PC-9 (cell line): ENCODE data around the gene ASPDH. TPM values are rescaled to one million over a fixed set of nuclear protein-coding genes. Genes with fewer than 3 reads are reported as not detected.

Source experiments
- BruUV-seq: library from RNA; stranded (reverse); fragments of 400-500 nt; replicated peaks from 2 replicates; lab custom pipeline; 2021; lab: Mats Ljungman, UMichigan
- CTCF ChIA-PET: fragments of 300-600 bp; sonication (Branson Sonifier 250); formaldehyde crosslinking; loops from one replicate; lab custom pipeline; 2022; ENCODE audit warnings: antibody characterized with exemption; lab: Charles Lee
- POLR2A ChIA-PET: fragments of 300-600 bp; sonication (Branson Sonifier 250); formaldehyde crosslinking; loops from one replicate; lab custom pipeline; 2022; ENCODE audit warnings: antibody characterized with exemption; ENCODE audit not compliant: unreplicated experiment; lab: Charles Lee
- DNase-seq, 2 experiments: peaks; one replicate each; pipeline versions ENCODE4 v3.0.0 to v3.0.0-alpha.2; 2015 to 2022; ENCODE audit warnings: mixed read lengths in 1 of 2
- H2AFZ ChIP-seq: fragments of 200-600 bp; sonication (generic); 2 replicates; pipeline ENCODE4 v1.8.1; 2017; ENCODE audit warnings: antibody characterized with exemption
- H3F3A ChIP-seq: fragments of 200-600 bp; sonication (generic); 2 replicates; pipeline ENCODE4 v1.8.1; 2017; ENCODE audit warnings: antibody characterized with exemption, mild to moderate bottlenecking, low read depth; ENCODE audit not compliant: insufficient read depth
- H3K27ac ChIP-seq: fragments of 200-600 bp; sonication (generic); 2 replicates; pipeline ENCODE4 v1.6.1; 2016; ENCODE audit warnings: mixed run types
- H3K27me3 ChIP-seq: fragments of 200-600 bp; sonication (generic); 2 replicates; pipeline ENCODE4 v1.6.1; 2016; ENCODE audit warnings: low read depth, mixed run types; ENCODE audit not compliant: insufficient read depth
- H3K36me3 ChIP-seq: fragments of 200-600 bp; sonication (generic); 2 replicates; pipeline ENCODE4 v1.6.1; 2016; ENCODE audit warnings: low read depth, mixed run types
- H3K4me1 ChIP-seq: fragments of 200-600 bp; sonication (generic); replicated peaks from 2 replicates; pipeline ENCODE4 v1.6.1; 2016; ENCODE audit warnings: mixed run types; ENCODE audit not compliant: insufficient read depth
- H3K4me2 ChIP-seq: fragments of 200-600 bp; sonication (generic); 2 replicates; pipeline ENCODE4 v1.6.1; 2017; ENCODE audit warnings: mixed run types
- H3K4me3 ChIP-seq: fragments of 200-600 bp; sonication (generic); 2 replicates; pipeline ENCODE4 v1.6.1; 2016; ENCODE audit warnings: mixed run types
- H3K79me2 ChIP-seq: fragments of 200-600 bp; sonication (generic); 2 replicates; pipeline ENCODE4 v1.6.1; 2017; ENCODE audit warnings: low read depth, mixed run types
- H3K9me2 ChIP-seq: fragments of 200-600 bp; sonication (generic); 2 replicates; pipeline ENCODE4 v1.8.1; 2017; ENCODE audit warnings: mild to moderate bottlenecking; ENCODE audit not compliant: insufficient read depth
- H3K9me3 ChIP-seq: fragments of 200-600 bp; sonication (generic); 2 replicates; pipeline ENCODE4 v1.8.1; 2016; ENCODE audit warnings: low read depth; ENCODE audit not compliant: insufficient read depth
- H4K20me1 ChIP-seq: fragments of 200-600 bp; sonication (generic); 2 replicates; pipeline ENCODE4 v1.8.1; 2017; ENCODE audit not compliant: insufficient read depth
- CTCF ChIP-seq: fragments of 200-600 bp; sonication (generic); conservative IDR thresholded peaks from 2 replicates; pipeline ENCODE4 v1.6.1; 2017; ENCODE audit warnings: mixed run types, antibody characterized with exemption, mild to moderate bottlenecking, moderate library complexity
- EZH2 ChIP-seq: fragments of 200-600 bp; sonication (generic); IDR thresholded peaks from 2 replicates; pipeline ENCODE4 v1.8.0; 2017; ENCODE audit warnings: antibody characterized with exemption, low read depth
- intact Hi-C: fragments of 100-400 bp; cut with micrococcal nuclease; formaldehyde crosslinking; loops from one replicate; pipeline ENCODE4 v1.10.0; 2022; ENCODE audit not compliant: unreplicated experiment
- total RNA-seq: library from RNA; stranded (reverse); gene quantifications from 2 replicates; pipeline ENCODE4 v1.2.3, GENCODE V29; 2021

ASPDH gene
- total RNA-seq, 1 experiment from 2014 or later = not detected

- H3K4me2 ChIP-seq = no peak overlapping the region
- no peaks in the 10 kb centered on the region for H3K9me3 ChIP-seq
- no peaks in the 10 kb centered on the region for H3K79me2 ChIP-seq
- ChIA-PET POLR2A (no interaction called here), CTCF (no interaction called here)
- H3K4me3 ChIP-seq = no peak overlapping the region
- H3K9me2 ChIP-seq = no peaks in the 10 kb centered on the region
- TF ChIP-seq CTCF = no peak
- no peak for TF ChIP-seq EZH2
- H2AFZ ChIP-seq = no peak overlapping the region
- H3K27me3 ChIP-seq = no peaks in the 10 kb centered on the region
- no peaks in the 10 kb centered on the region for H3K36me3 ChIP-seq
- H3K27ac ChIP-seq = no peak overlapping the region
- no peaks in the 10 kb centered on the region for H4K20me1 ChIP-seq
- no peak for DNase-seq
- no TSS peak for BruUV-seq
- no peaks in the 10 kb centered on the region for H3K4me1 ChIP-seq
- intact Hi-C loops = no loop called here
- peaks cover 8% of the 10 kb centered on the region; the same call in 1 of the 2 replicates for H3F3A ChIP-seq
Observed at GRCh38 chr19:50493171-50493570, 20.5 kb downstream of the ASPDH start.

- Histone ChIP-seq H3K36me3 (no peaks in the 10 kb centered on the region), H3F3A (peaks cover 8% of the 10 kb centered on the region; the same call in 1 of the 2 replicates), H3K27ac (no peak overlapping the region), H3K4me3 (no peak overlapping the region), H4K20me1 (no peaks in the 10 kb centered on the region), H3K79me2 (no peaks in the 10 kb centered on the region), H3K4me1 (no peaks in the 10 kb centered on the region), H3K4me2 (no peak overlapping the region), H3K27me3 (no peaks in the 10 kb centered on the region), H3K9me3 (no peaks in the 10 kb centered on the region), H2AFZ (no peak overlapping the region), H3K9me2 (no peaks in the 10 kb centered on the region)
- TF ChIP-seq CTCF = no peak
- TF ChIP-seq EZH2 = no peak
- ChIA-PET CTCF (no interaction called here), POLR2A (no interaction called here)
- BruUV-seq = no TSS peak
- intact Hi-C loops = no loop called here
- DNase-seq = no peak
Observed at GRCh38 chr19:50492303-50493052, 21.2 kb downstream of the ASPDH start.

GRCh38 chr19:50490991-50491472 lies 22.7 kb downstream of the ASPDH start:
- no TSS peak for BruUV-seq
- Histone ChIP-seq H3K9me3 (peaks cover 9% of the 10 kb centered on the region), H3K27me3 (no peaks in the 10 kb centered on the region), H3K4me1 (no peaks in the 10 kb centered on the region), H3K36me3 (no peaks in the 10 kb centered on the region), H3K9me2 (no peaks in the 10 kb centered on the region), H3K4me2 (no peak overlapping the region), H4K20me1 (no peaks in the 10 kb centered on the region), H3K79me2 (no peaks in the 10 kb centered on the region), H3F3A (peaks cover 8% of the 10 kb centered on the region; the same call in 1 of the 2 replicates), H3K27ac (no peak overlapping the region), H2AFZ (no peak overlapping the region), H3K4me3 (no peak overlapping the region)
- intact Hi-C loops = no loop called here
- TF ChIP-seq CTCF (no peak), EZH2 (no peak)
- no peak for DNase-seq
- ChIA-PET CTCF (no interaction called here), POLR2A (no interaction called here)
